ENCODE results near the gene IL37. TPM values are rescaled to one million over a fixed set of nuclear protein-coding genes. Genes with fewer than 3 reads are reported as not detected.
"Not testable (repeated sequence)": the region's sequence is repeated elsewhere in the genome, so short reads cannot be mapped to it uniquely, and the experiment has no call there.

The IL37 gene
- total RNA-seq, 2 donors from 2014 or later: not detected

- no peak for DNase-seq (ENCODE audit: low spot score)
- intact Hi-C loops (cut with DNase I): no loop called here
Observed at GRCh38 chr2:112886291-112886690, 24.7 kb upstream of the IL37 start.

DNA sequence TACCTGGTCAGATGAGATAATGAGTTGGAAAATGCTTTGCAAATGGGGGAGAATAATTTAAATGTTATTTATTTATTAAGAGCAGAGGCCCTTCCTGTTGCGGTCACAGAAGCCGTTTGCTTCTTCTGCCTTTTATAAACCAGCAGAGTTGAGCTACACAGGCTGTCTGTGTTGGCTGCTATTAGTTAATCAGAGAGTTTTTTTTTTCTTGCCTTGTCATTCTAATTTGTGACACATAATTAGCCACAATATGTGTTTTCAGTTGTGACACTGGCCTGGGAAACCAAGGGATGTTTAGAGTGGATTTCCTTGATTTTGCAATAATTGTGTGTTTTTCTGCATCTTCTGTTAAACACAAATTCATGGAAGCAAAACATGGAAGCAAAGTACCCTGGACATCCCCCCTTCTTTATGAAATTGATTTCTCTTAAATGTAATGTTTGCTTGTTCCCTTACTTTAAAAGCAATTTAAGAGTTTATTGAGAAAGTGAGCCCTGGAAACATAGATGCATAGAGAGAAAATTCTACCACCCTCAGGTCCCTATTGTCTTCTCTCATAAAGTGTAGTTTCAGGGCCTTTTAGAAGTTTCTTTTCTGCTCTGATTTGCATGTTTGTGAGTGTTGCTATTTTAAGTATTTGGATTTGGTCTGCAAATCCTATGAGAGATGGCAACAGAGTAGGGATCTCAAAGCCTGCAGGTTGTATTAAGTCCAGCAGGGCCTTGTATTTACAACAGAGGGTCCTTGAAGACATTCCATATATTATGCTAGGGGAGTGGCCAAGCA is 22.8 kb upstream of the IL37 start:
- intact Hi-C loops (cut with DNase I): no loop called here

GRCh38 chr2:112889976-112890375 is 21.0 kb upstream of the IL37 start:
- DNase-seq (ENCODE audit: low spot score): no peak
- intact Hi-C loops (cut with DNase I): no loop called here

More for the DNA sequence above, 22.8 kb upstream of the IL37 start:
- no peak for DNase-seq (ENCODE audit: low spot score)

DNA sequence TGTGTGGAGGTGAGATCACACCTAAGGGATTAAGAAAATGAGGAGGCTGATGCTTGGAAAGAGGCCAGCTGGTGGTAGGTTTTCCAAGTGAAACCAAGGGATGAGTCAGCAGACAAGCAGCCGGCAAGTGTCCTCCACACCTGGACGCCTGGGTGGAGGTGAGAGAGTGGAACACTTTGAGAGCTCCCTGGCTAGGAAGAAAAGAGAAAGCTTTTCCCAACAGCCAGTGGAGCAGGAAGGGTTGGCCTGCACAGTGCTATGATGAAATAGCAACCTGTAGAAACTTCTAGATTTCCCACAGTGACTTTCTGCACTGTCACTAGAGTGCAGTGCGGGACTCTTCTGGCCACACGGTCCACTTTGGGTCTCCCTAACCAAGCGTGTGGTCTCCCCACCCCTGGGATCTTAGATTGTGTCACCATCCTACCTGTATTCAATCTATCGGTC is 19.6 kb upstream of the IL37 start:
- intact Hi-C loops (cut with DNase I): no loop called here
- DNase-seq (ENCODE audit: low spot score): no peak

DNA sequence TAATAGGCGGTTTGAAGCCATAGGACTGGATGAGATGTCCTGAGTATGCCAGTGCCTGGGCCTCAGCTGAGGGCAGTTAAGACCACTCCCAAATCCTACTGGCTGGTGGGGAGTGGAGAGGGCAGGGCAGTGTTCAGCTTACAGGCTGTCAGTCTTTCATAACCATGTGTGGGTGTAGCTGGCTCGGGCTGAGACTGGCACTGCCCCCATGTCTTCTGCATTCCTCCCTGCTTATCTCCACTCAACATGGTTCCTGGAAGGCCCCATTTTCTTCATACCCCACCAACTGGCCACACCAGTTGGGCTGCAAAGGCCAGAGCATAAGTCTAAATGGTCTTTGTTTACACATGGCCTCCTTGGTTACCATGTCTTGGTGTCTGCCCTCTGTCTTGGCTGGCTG is 17.2 kb upstream of the IL37 start:
- DNase-seq (ENCODE audit: low spot score): no peak
- intact Hi-C loops (cut with DNase I): no loop called here

DNA sequence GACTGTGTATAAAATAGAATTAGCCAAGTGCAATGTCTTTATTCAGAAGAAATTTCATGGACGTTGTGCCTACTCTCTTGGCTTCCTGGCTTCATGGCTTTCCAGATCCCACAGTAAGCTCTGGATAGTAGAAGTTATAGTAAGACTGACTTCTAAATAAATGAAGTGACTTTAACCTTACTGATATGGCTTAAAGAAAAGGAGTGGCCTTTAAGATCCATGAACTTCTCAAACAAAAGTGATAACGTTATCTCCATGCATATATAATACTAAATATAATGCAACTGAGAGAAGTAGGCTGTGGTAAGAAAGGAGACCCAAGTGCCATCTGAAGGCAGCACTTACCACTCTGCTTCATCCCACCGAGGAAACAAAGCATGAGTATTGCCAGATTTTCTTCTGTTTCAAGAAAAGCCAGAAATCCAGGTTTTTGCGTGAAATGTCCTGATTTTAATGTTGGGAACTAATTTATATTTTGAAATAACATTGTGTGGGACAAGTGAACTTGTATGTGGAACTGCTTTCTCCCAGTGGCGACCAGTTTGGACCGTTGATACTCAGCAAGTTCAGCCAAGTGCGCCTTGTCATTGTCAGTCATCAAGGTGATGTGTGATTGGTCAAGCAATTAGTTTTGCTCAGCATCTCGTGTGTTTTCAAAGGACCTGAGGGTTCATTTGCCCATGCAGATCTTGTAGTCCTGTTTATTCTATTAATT is 13.9 kb upstream of the IL37 start:
- intact Hi-C loops (cut with DNase I): no loop called here
- no peak for DNase-seq (ENCODE audit: low spot score)

GRCh38 chr2:112897624-112897978 is 13.4 kb upstream of the IL37 start:
- intact Hi-C loops (cut with DNase I): no loop called here

DNA sequence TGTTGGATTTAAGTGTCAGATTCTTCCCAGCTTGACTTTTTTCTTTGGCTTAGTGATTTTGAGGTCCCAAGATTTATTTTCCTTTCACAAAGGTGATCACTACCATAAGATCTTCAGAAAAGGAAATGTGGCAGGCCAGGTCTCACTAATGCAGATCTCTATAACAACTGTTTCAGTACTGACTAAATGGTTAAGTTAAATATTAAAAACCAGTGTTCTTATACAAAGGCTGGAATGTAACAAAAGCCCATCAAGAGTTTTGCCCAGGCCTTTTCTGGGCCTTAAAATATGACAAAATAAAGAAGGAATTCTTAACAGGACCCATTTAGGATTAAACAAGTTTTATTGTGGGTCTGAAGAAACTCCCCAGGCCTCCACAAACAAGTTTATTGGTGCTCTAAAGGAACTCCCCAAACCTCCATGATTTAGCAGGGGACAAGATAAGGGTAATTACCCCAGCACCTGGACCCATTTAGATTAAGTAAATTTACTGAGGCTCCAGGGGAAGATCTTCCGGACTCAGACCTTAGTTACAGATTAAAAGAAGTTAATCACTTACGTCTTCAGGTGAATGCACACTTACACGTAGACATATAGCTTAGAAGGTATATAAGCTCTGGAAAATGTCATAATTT is 9.4 kb upstream of the IL37 start:
- DNase-seq (ENCODE audit: low spot score); intact Hi-C loops (cut with DNase I): not testable (repeated sequence)

More at GRCh38 chr2:112897624-112897978, 13.4 kb upstream of the IL37 start:
- no peak for DNase-seq (ENCODE audit: low spot score)

DNA sequence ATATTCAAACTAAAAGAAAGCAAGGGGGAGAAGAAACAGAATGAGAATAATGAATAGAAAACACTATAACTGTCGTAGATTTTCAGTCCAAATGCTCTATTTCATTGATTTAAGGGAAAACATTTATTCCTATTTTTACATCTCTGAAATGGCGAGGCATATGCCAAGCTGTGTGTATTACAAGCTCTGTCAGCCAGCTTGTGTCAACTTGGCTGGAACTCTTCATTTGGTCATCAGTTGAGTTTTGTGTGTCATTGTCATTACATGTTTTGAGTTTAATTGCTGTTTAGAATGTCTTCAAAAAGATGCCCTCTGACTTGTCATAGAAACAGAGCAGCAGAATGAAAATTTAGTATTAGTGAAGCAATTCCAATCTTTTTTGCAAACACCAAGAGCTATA is 8.1 kb upstream of the IL37 start:
- intact Hi-C loops (cut with DNase I): no loop called here
- DNase-seq (ENCODE audit: low spot score): no peak

DNA sequence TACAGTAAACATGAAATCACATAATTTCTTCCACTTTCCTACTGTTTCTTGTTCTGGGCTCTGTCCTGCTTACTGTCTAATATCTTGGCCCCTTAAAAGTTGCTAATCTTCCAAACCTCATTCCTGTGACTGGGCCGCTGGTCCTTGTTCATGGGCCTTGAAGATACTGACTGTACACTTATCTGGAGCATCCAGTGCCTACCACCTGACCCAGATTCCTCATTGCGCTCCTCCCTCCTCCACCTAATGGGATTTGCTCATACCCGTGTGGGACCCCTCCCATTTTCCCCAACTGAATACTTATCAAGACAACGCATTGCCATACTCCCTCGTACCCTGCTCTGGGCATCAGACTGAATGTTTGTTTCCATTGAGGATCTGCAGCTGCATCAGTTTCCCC is 6.1 kb upstream of the IL37 start:
- intact Hi-C loops (cut with DNase I): no loop called here
- no peak for DNase-seq (ENCODE audit: low spot score)

GRCh38 chr2:112906276-112906675 is 4.7 kb upstream of the IL37 start:
- intact Hi-C loops (cut with DNase I): no loop called here
- no peak for DNase-seq (ENCODE audit: low spot score)

- no peak for DNase-seq (ENCODE audit: low spot score)
- intact Hi-C loops (cut with DNase I): no loop called here
Observed at GRCh38 chr2:112907001-112907949, 3.7 kb upstream of the IL37 start.

DNA sequence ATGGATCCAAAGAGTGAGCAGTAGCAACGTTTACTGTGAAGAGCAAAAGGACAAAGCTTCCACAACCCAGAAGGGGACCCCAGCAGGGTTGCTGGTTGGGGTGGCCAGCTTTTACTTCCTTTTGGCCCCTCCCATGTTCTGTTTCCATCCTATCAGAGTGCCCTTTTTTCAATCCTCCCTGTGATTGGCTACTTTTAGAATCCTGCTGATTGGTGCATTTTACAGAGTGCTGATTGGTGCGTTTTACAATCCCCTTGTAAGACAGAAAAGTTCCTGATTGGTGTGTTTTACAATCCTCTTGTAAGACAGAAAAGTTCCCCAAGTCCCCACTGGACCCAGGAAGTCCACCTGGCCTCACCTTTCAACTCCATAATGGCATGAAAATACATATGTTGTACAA is 2.4 kb upstream of the IL37 start:
- intact Hi-C loops (cut with DNase I); DNase-seq (ENCODE audit: low spot score): not testable (repeated sequence)

- no peak for DNase-seq (ENCODE audit: low spot score)
- intact Hi-C loops (cut with DNase I): no loop called here
Observed at GRCh38 chr2:112910219-112910618, 746 bp upstream of the IL37 start.

DNA sequence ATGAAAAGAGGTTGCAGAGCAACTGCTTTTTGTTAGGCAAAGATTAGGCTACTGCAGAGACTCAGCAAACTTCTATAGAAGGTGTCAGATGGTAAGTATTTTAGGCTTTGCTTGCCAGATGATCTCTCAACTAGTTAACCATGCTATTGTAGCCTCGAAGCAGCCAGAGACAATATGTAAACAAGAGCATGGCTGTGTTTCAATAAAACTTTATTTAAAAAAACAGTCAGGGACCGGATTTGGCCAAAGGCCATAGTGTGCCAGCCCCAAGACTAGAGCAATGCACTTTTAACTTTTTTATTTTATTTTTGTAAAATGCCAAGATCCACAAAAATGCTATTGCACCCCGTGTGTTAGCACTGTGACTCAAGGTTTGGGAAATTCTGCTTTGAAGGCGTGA is 1.4 kb downstream of the IL37 start:
- intact Hi-C loops (cut with DNase I): no loop called here

DNA sequence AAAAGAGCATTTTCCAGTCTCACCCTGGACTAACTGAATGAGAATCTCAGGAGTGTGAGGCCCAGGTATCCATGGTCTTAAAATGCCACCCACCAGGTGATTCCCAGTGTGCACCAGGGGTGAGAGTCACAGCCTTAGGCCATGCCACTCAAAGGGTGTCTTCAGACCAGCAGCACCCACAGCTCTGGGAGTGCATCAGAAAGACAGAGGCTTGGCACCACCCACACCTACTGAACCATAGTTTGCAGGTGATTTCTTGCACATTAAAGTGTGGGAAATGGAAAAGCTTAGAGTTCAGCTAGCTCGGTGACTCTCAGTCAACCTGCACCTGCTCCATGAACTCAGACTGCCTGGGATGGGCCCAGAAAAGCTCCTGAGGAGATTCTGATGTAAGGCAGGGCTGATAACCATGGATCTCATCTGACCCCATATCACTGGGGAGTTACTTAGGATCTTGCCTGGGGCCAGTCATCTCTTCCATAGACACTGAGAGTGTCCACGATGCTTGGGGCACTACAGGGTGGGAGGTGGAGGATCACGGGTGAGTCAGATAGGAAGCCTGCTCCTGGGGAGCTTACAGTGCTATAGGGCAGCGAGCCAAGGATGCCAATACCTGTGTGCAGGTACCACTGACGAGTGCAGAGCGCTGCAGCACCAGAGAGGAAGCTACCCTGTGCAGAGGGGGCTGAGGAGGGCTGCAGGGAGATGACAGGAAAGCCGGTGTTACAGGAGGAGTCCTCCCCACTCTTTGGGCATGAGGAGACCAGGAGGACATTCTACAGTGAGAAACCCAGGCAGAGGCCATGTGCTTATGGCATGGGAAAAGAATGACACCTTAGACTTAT is 4.6 kb downstream of the IL37 start:
- intact Hi-C loops (cut with DNase I): no loop called here
- no peak for DNase-seq (ENCODE audit: low spot score)

More for the DNA sequence above, 1.4 kb downstream of the IL37 start:
- DNase-seq (ENCODE audit: low spot score): no peak

DNA sequence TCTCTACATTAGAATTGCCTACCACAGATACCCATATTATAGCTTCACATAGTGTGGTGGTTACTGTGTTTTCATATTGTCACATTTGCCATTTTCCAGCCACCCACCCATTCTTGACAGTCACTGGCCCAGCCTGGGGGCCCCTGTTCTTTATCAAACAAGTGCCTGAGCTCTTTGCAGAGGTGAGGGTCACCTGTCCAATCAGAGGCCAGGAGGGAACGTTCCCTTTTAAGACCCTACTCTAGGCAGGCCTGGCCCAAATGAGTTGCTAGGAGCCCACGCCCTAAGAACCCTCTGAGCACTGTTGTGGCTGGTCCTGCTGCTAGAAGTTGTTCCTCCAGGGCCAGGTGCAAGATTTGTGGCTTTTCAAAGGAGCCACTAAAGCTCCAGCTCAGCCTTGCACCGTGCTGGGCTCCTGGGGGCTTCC is 5.2 kb downstream of the IL37 start:
- intact Hi-C loops (cut with DNase I): no loop called here
- DNase-seq (ENCODE audit: low spot score): no peak

DNA sequence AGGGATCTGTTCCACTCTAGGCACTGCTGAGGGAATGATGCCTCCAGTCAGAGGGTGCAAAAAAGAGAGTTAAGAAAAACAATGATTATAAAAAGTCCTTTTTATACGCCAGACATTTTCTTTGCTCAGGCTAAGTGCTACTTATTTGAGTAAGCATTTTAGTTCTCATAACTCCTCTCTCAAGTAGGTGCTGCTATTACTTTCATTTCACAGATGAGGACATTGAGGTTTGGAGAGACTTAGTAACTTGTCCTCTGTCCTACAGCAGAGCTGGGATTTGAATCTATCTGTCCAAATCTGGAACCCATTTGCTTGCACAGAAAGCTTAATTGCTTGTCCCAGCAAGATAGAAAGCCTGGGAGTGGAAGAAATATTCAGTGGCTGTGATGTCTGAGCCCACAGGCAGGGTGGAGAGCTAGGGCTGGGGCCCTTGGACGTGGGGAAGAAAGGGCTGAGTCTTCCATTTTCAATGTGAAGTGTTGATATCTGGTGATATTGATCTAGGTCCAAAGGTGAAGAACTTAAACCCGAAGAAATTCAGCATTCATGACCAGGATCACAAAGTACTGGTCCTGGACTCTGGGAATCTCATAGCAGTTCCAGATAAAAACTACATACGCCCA is 5.8 kb downstream of the IL37 start:
- DNase-seq (ENCODE audit: low spot score): no peak
- intact Hi-C loops (cut with DNase I): no loop called here

All from posterior vena cava (tissue), 2 donors.